K562 (cell line): Measurements from ENCODE around the gene AFF2. TPM values are rescaled to one million over a fixed set of nuclear protein-coding genes. Genes with fewer than 3 reads are reported as not detected.

Experiments
- ATAC-seq: fragments of 200-7000 bp; cut with Tn5 transposase; 3 replicates; pipeline ENCODE4 v1.9.1; 2020; ENCODE audit warnings: moderate library complexity
- BruUV-seq: library from RNA; stranded (reverse); fragments of 400-500 nt; replicated peaks from 2 replicates; lab custom pipeline; 2021; lab: Mats Ljungman, UMichigan
- CTCF ChIA-PET: fragments of 300-600 bp; formaldehyde crosslinking; extraction: SDS; loops from one replicate; lab custom pipeline; 2021; ENCODE audit warnings: low intra/inter-chr PET ratio; lab: Yijun Ruan, JAX
- POLR2A ChIA-PET: fragments of 300-600, 350-650 bp; sonication (Branson Sonifier 250); formaldehyde crosslinking; extraction: SDS; loops from one replicate; lab custom pipeline; 2021; ENCODE audit warnings: antibody characterized with exemption, inconsistent platforms; lab: Yijun Ruan, JAX
- DNase-seq, 4 experiments: peaks; one replicate each; pipeline versions ENCODE4 v3.0.0 to v3.0.0-alpha.2; 2011 to 2018; ENCODE audit warnings: low spot score in 3 of 4, mixed read lengths in 3 of 4; ENCODE audit errors: extremely low read depth in 1 of 4
- FAIRE-seq: peaks from 2 replicates; lab custom pipeline; 2011; peaks lifted over from hg19 to GRCh38; lab: Jason Lieb, UNC
- H2AFZ ChIP-seq: 2 replicates; pipeline ENCODE4 v1.6.0; 2011; ENCODE audit warnings: low read depth, low read length, control low read depth, inconsistent platforms
- H3K27ac ChIP-seq: fragments of 200-600 bp; 3 replicates; pipeline ENCODE4 v1.8.0; 2011; ENCODE audit warnings: low read depth, mild to moderate bottlenecking, control low read depth, inconsistent platforms, low read length, moderate library complexity, mixed read lengths; ENCODE audit errors: extremely low read depth
- H3K27me3 ChIP-seq, 2 experiments: fragments of 300-600 bp in 1 of 2; 2 replicates in 1 of 2; 3 replicates in 1 of 2; pipeline versions ENCODE4 v1.6.0 to v1.8.0; 2011; ENCODE audit warnings: inconsistent platforms in 2 of 2, low read length in 2 of 2, mild to moderate bottlenecking in 1 of 2, mixed read lengths in 1 of 2, moderate library complexity in 1 of 2; ENCODE audit not compliant: control insufficient read depth in 2 of 2, insufficient read depth in 2 of 2
- H3K36me3 ChIP-seq: fragments of 300-600 bp; 3 replicates; pipeline ENCODE4 v1.8.0; 2011; ENCODE audit warnings: mild to moderate bottlenecking, low read length, inconsistent platforms; ENCODE audit not compliant: control insufficient read depth, insufficient read depth
- H3K4me1 ChIP-seq, 2 experiments: fragments of 200-600 bp in 1 of 2; replicated peaks in 1 of 2; 2 replicates in 1 of 2; 3 replicates in 1 of 2; pipeline versions ENCODE4 v1.5.1 to v1.8.0; 2011; ENCODE audit warnings: inconsistent platforms in 2 of 2, low read length in 2 of 2, mild to moderate bottlenecking in 1 of 2, mixed read lengths in 1 of 2, moderate library complexity in 1 of 2; ENCODE audit not compliant: control insufficient read depth in 2 of 2, insufficient read depth in 2 of 2
- H3K4me2 ChIP-seq: 2 replicates; pipeline ENCODE4 v1.6.1; 2011; ENCODE audit warnings: low read length, control low read depth, inconsistent platforms, mixed read lengths; ENCODE audit not compliant: insufficient read depth
- H3K4me3 ChIP-seq: fragments of 200-600 bp; sonication (generic), shearing (Covaris generic); 2 replicates; pipeline ENCODE4 v1.5.1; 2016; ENCODE audit warnings: control low read depth, inconsistent platforms
- H3K79me2 ChIP-seq: fragments of 200-600 bp; 3 replicates; pipeline ENCODE4 v1.8.0; 2011; ENCODE audit warnings: low read length, inconsistent platforms; ENCODE audit not compliant: control insufficient read depth, insufficient read depth
- H3K9ac ChIP-seq, 2 experiments: 2 replicates each; pipeline versions ENCODE4 v1.6.0 to v1.6.1; 2011; ENCODE audit warnings: low read depth in 2 of 2, low read length in 2 of 2, control low read depth in 1 of 2, inconsistent platforms in 1 of 2, mild to moderate bottlenecking in 1 of 2, mixed read lengths in 1 of 2; ENCODE audit not compliant: insufficient read depth in 1 of 2
- H3K9me1 ChIP-seq: one replicate; pipeline ENCODE4 v1.6.0; 2011; ENCODE audit warnings: inconsistent platforms, mild to moderate bottlenecking, low read length, moderate library complexity; ENCODE audit not compliant: control insufficient read depth, insufficient read depth
- H3K9me3 ChIP-seq: replicated peaks from 2 replicates; pipeline ENCODE4 v1.5.1; 2011; ENCODE audit warnings: low read depth, low read length, inconsistent platforms; ENCODE audit not compliant: control insufficient read depth, insufficient read depth
- H4K20me1 ChIP-seq: replicated peaks from 2 replicates; pipeline ENCODE4 v1.6.1; 2011; ENCODE audit warnings: low read length, inconsistent platforms, mixed read lengths; ENCODE audit not compliant: control insufficient read depth, insufficient read depth
- COPS2 ChIP-seq: fragments of 450-650 bp; conservative IDR thresholded peaks from 2 replicates; pipeline ENCODE4 v1.6.1; 2016; ENCODE audit warnings: mild to moderate bottlenecking, moderate library complexity
- DDX20 ChIP-seq: fragments of 450-650 bp; IDR thresholded peaks from 2 replicates; pipeline ENCODE4 v1.6.1; 2016; ENCODE audit warnings: missing genetic modification characterization, low read depth, mild to moderate bottlenecking, missing compliant biosample characterization, moderate library complexity
- ERF ChIP-seq: fragments of 450-650 bp; formaldehyde crosslinking; IDR thresholded peaks from 2 replicates; pipeline ENCODE4 v1.4.0; 2020; ENCODE audit warnings: mild to moderate bottlenecking, mixed read lengths
- KAT2B ChIP-seq: IDR thresholded peaks from one replicate; pipeline ENCODE4 v1.6.1; 2012; ENCODE audit warnings: low read depth, mild to moderate bottlenecking, control low read depth, inconsistent platforms, low read length, moderate library complexity
- MED1 ChIP-seq: sonication (generic); formaldehyde crosslinking; IDR thresholded peaks from 2 replicates; pipeline ENCODE4 v1.8.1; 2023; ENCODE audit warnings: missing genetic modification reagents, borderline replicate concordance
- SREBF2 ChIP-seq: sonication (generic); formaldehyde crosslinking; IDR thresholded peaks from 2 replicates; pipeline ENCODE4 v1.4.0; 2020; ENCODE audit warnings: mild to moderate bottlenecking, missing genetic modification reagents
- TAL1 ChIP-seq: fragments of 450-650 bp; IDR thresholded peaks from 2 replicates; pipeline ENCODE4 v1.6.1; 2016; ENCODE audit warnings: mild to moderate bottlenecking
- ZNF780A ChIP-seq: fragments of 250-450 bp; sonication (Bioruptor Pico); IDR thresholded peaks from 2 replicates; pipeline ENCODE4 v1.5.0; 2021; ENCODE audit warnings: mild to moderate bottlenecking
- WGBS: fragments of 100-300 bp; shearing (Covaris generic); methylation state at CpG from one replicate; pipeline ENCODE4 v1.1.6; 2016; ENCODE audit warnings: low coverage, mixed read lengths; ENCODE audit not compliant: insufficient coverage; ENCODE audit errors: missing lambda C conversion rate; 5-methylcytosine and 5-hydroxymethylcytosine counted together
- in situ Hi-C: fragments of 300-500 bp; cut with MboI; formaldehyde crosslinking; loops from 4 replicates; pipeline ENCODE4 v1.15.0; 2018; ENCODE audit warnings: inconsistent platforms, mixed read lengths
- intact Hi-C: fragments of 100-400 bp; cut with micrococcal nuclease; formaldehyde crosslinking; loops from 2 replicates; pipeline ENCODE4 v1.14.2; 2022
- polyA plus RNA-seq, 8 experiments: library from polyadenylated mRNA; depleted of rRNA in 4 of 8; stranded (reverse) in 5 of 8; unstranded in 3 of 8; fragments of >200 nt; fragmentation: Nextera tagmentation in 2 of 8; fragmentation: Illumina TruSeq in 1 of 8; extraction: Ambion mirVana in 2 of 8; extraction: Trizol in 1 of 8; gene quantifications; 2 replicates each; pipeline versions ENCODE4 v1.2.1 to v1.2.3, GENCODE V29; 2011 to 2014; ENCODE audit warnings: inconsistent platforms in 1 of 8, missing spikeins in 1 of 8
- total RNA-seq, 7 experiments: library from RNA; depleted of rRNA in 6 of 7; stranded (reverse); fragments of >200 nt in 6 of 7; fragmentation: Illumina TruSeq in 2 of 7; extraction: Trizol in 2 of 7; gene quantifications; 2 replicates each; pipeline versions ENCODE4 v1.2.1 to v1.2.3, GENCODE V29; 2011 to 2021; ENCODE audit warnings: low replicate concordance in 1 of 7
- TF ChIP-seq, protein P1 (sequence below): fragments of 200-800 bp; sonication (Bioruptor generic); IDR thresholded peaks from 2 replicates; pipeline ENCODE4 v1.6.1; 2017; ENCODE audit warnings: missing genetic modification characterization, missing compliant biosample characterization

The AFF2 gene
- total and polyA plus RNA-seq, 9 of the 15 experiments (the other 6 are each of a cell fraction or from before 2014, with no cell fraction given) = 0.01 to 0.20 (median 0.07) TPM

DNA sequence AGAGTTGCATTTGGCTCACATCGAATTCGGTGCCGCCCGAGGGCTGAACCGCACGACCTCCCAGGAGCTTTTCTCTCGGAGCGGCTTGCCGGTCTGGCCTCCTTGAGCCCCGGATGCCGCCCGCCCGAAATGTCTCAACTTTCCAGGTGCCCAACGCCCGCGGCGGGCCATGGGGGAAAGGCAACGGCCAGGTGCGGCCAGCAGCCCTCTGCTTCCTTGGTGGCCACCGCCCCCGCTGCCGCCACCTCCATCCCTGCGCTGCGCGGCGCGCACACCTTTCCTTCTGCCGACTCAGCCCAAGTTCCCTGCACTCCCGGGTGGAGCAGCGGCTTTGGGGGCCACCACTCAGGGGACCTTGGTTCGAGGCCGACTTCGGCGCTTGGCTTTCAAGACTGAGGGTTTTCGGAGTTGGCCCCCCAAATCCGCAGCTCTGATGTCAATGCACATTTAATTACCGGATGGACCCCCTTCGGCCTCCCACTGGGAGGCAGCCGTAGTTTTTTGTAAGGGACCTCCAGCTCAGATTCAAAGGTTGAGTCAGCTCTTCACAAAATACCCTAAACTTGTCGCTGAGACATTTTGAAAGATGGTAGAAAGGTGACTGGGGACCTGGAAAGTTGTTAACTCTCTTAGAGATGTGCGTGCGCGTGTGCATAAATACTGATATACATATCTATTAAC, 1.1 kb downstream of the AFF2 start:
- no peaks in the 10 kb centered on the region for H4K20me1 ChIP-seq
- no peaks in the 10 kb centered on the region for H3K36me3 ChIP-seq
- POLR2A ChIA-PET = no interaction called here
- H3K27ac ChIP-seq = no peak overlapping the region
- no peak overlapping the region for H2AFZ ChIP-seq
- no peaks in the 10 kb centered on the region for H3K9me3 ChIP-seq
- no peak overlapping the region for H3K9ac ChIP-seq
- DNase-seq (no peak), ATAC-seq (no peak), FAIRE-seq (no peak)
- no peaks in the 10 kb centered on the region for H3K27me3 ChIP-seq
- TF ChIP-seq TAL1 (no peak), ERF (CRISPR knock-in tag) (no peak), ZNF780A (CRISPR knock-in tag) (no peak), DDX20 (tag) (no peak), KAT2B (no peak), SREBF2 (CRISPR knock-in tag) (no peak), COPS2 (no peak), MED1 (no peak)
- TF ChIP-seq, protein P1, sequence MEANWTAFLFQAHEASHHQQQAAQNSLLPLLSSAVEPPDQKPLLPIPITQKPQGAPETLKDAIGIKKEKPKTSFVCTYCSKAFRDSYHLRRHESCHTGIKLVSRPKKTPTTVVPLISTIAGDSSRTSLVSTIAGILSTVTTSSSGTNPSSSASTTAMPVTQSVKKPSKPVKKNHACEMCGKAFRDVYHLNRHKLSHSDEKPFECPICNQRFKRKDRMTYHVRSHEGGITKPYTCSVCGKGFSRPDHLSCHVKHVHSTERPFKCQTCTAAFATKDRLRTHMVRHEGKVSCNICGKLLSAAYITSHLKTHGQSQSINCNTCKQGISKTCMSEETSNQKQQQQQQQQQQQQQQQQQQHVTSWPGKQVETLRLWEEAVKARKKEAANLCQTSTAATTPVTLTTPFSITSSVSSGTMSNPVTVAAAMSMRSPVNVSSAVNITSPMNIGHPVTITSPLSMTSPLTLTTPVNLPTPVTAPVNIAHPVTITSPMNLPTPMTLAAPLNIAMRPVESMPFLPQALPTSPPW (CRISPR knock-in tag) = no peak
- intact Hi-C loops (no loop called here), in situ Hi-C loops (no loop called here)
- BruUV-seq = no TSS peak
- no peaks in the 10 kb centered on the region for H3K4me1 ChIP-seq
- no peak overlapping the region for H3K4me3 ChIP-seq
- H3K4me2 ChIP-seq = no peak overlapping the region
- WGBS = 10% methylated on average over 22 of the region's 43 CpGs
- no peaks in the 10 kb centered on the region for H3K79me2 ChIP-seq
- CTCF ChIA-PET = no interaction called here
- H3K9me1 ChIP-seq = no peaks in the 10 kb centered on the region
